HepG2 (cell line): ENCODE data around the gene SEC14L5. TPM values are rescaled to one million over a fixed set of nuclear protein-coding genes. Genes with fewer than 3 reads are reported as not detected.

ENCODE experiments used
- ARHGAP35 ChIP-seq: sonication (generic); formaldehyde crosslinking; IDR thresholded peaks from 2 replicates; pipeline ENCODE4 v1.9.0; 2022; ENCODE audit warnings: mild to moderate bottlenecking, inconsistent platforms, moderate library complexity, missing genetic modification reagents, borderline replicate concordance
- HMG20B ChIP-seq: conservative IDR thresholded peaks from 2 replicates; pipeline ENCODE4 v1.6.1; 2016; ENCODE audit warnings: missing genetic modification reagents, missing compliant biosample characterization
- MATR3 ChIP-seq: sonication (generic); formaldehyde crosslinking; IDR thresholded peaks from 2 replicates; pipeline ENCODE4 v1.4.0; 2020; ENCODE audit warnings: missing genetic modification reagents
- PAWR ChIP-seq: sonication (generic); formaldehyde crosslinking; IDR thresholded peaks from 2 replicates; pipeline ENCODE4 v1.4.0; 2020; ENCODE audit warnings: missing genetic modification reagents, mild to moderate bottlenecking, borderline replicate concordance
- SUZ12 ChIP-seq: fragments of 150-350 bp; IDR thresholded peaks from 2 replicates; pipeline ENCODE4 v1.6.1; 2014; ENCODE audit warnings: low read depth, low read length
- TEAD2 ChIP-seq: sonication (generic); formaldehyde crosslinking; IDR thresholded peaks from 2 replicates; pipeline ENCODE4 v1.9.0; 2021; ENCODE audit warnings: missing genetic modification reagents
- ZNF496 ChIP-seq: sonication (generic); formaldehyde crosslinking; IDR thresholded peaks from 2 replicates; pipeline ENCODE4 v1.8.1; 2023; ENCODE audit warnings: mild to moderate bottlenecking, moderate library complexity, missing genetic modification reagents; ENCODE audit not compliant: insufficient replicate concordance
- ZNF510 ChIP-seq: sonication (generic); formaldehyde crosslinking; IDR thresholded peaks from 2 replicates; pipeline ENCODE4 v1.4.0; 2020; ENCODE audit warnings: low read depth, mild to moderate bottlenecking, missing genetic modification reagents
- ZNF615 ChIP-seq: sonication (generic); formaldehyde crosslinking; IDR thresholded peaks from 2 replicates; pipeline ENCODE4 v1.5.0; 2020; ENCODE audit warnings: mild to moderate bottlenecking, missing genetic modification reagents, borderline replicate concordance
- polyA plus RNA-seq, 8 experiments: library from polyadenylated mRNA; depleted of rRNA in 3 of 8; stranded (reverse) in 7 of 8; unstranded in 1 of 8; fragments of >200 nt; fragmentation: Illumina TruSeq in 4 of 8; extraction: Trizol in 4 of 8; gene quantifications; 2 replicates each; pipeline versions ENCODE4 v1.2.1 to v1.2.3, GENCODE V29; 2011 to 2016; ENCODE audit warnings: low read depth in 4 of 8, missing spikeins in 1 of 8, mixed read lengths in 1 of 8; ENCODE audit not compliant: insufficient read depth in 1 of 8
- total RNA-seq, 5 experiments: library from RNA; depleted of rRNA; stranded (reverse); fragments of >200 nt; fragmentation: Illumina TruSeq; extraction: Trizol; gene quantifications; 2 replicates each; pipeline ENCODE4 v1.2.3, GENCODE V29; 2016; ENCODE audit warnings: low read depth in 1 of 5
- TF ChIP-seq, protein P1 (sequence below): sonication (generic); formaldehyde crosslinking; IDR thresholded peaks from 2 replicates; pipeline ENCODE4 v1.5.0; 2020; ENCODE audit warnings: mild to moderate bottlenecking, missing genetic modification reagents
- TF ChIP-seq, protein P2 (sequence below): sonication (generic); formaldehyde crosslinking; IDR thresholded peaks from 2 replicates; pipeline ENCODE4 v1.5.0; 2020; ENCODE audit warnings: missing genetic modification reagents, mild to moderate bottlenecking, borderline replicate concordance
- TF ChIP-seq, protein P3 (sequence below): sonication (generic); formaldehyde crosslinking; IDR thresholded peaks from 2 replicates; pipeline ENCODE4 v1.8.0; 2022; ENCODE audit warnings: missing genetic modification reagents, mild to moderate bottlenecking, moderate library complexity, borderline replicate concordance
- TF ChIP-seq, protein P4 (sequence below): sonication (generic); formaldehyde crosslinking; IDR thresholded peaks from 2 replicates; pipeline ENCODE4 v1.8.0; 2023; ENCODE audit warnings: mild to moderate bottlenecking, missing genetic modification reagents
- TF ChIP-seq, protein P5 (sequence below): sonication (generic); formaldehyde crosslinking; IDR thresholded peaks from 2 replicates; pipeline ENCODE4 v1.4.0; 2020; ENCODE audit warnings: missing genetic modification reagents
- TF ChIP-seq, protein P6 (sequence below): sonication (generic); formaldehyde crosslinking; IDR thresholded peaks from 2 replicates; pipeline ENCODE4 v1.5.0; 2020; ENCODE audit warnings: mild to moderate bottlenecking, missing genetic modification reagents

Gene SEC14L5
- total and polyA plus RNA-seq, 2 of the 13 experiments (the other 11 are each of a cell fraction or from before 2014, with no cell fraction given): 0.40 to 0.42 TPM

DNA sequence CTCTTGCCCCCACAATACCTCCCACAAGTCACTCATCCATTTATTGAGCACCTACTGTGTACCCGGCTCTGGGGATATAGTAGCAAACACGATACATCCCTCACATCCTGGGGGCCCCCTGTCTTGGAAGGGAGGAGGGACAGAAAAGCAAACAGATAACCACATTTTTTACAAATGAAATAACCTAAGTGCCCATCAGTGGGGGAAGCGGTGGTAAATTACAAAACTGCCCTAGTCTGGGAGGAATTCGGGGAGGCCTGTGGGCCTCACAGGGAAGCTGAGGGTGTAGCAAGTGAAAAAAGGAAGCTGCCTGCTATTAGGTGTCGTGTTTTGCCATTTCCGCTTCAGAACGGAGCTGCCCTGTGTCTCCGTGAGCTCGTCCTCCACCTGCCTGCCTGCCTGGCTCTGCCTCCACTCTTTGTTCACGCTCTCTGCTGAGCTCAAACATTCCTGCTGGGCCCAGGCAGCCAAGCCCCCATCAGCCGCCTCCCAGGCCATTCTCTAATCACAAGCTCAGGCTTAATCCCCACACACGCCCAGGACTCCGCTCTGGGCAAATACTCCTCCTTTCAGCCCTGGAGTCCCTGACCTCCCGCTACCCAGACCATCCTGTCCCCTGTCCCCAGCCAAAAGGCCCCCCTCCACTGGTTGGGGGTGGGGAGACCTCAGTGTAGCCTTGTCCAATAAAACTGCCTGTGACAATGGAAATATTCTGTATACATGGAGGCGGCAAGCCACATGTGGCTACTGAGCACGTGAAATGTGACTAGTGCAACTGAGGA is 10.2 kb upstream of the SEC14L5 start (continued):
- TF ChIP-seq ZNF496 (no peak), TEAD2 (CRISPR knock-in tag) (no peak), ZNF510 (no peak), SUZ12 (no peak), ZNF615 (CRISPR knock-in tag) (no peak), PAWR (CRISPR knock-in tag) (no peak), ARHGAP35 (CRISPR knock-in tag) (no peak), HMG20B (peak; percentile 27; the same call in 1 of the 2 replicates), MATR3 (CRISPR knock-in tag) (no peak)
- TF ChIP-seq, protein P1, sequence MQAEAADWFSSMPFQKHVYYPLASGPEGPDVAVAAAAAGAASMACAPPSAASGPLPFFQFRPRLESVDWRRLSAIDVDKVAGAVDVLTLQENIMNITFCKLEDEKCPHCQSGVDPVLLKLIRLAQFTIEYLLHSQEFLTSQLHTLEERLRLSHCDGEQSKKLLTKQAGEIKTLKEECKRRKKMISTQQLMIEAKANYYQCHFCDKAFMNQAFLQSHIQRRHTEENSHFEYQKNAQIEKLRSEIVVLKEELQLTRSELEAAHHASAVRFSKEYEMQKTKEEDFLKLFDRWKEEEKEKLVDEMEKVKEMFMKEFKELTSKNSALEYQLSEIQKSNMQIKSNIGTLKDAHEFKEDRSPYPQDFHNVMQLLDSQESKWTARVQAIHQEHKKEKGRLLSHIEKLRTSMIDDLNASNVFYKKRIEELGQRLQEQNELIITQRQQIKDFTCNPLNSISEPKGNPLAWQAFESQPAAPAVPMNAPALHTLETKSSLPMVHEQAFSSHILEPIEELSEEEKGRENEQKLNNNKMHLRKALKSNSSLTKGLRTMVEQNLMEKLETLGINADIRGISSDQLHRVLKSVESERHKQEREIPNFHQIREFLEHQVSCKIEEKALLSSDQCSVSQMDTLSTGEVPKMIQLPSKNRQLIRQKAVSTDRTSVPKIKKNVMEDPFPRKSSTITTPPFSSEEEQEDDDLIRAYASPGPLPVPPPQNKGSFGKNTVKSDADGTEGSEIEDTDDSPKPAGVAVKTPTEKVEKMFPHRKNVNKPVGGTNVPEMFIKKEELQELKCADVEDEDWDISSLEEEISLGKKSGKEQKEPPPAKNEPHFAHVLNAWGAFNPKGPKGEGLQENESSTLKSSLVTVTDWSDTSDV (CRISPR knock-in tag): 0 out of 2 replicates have a peak, but pooled peaks have one; percentile 40
- TF ChIP-seq, protein P2, sequence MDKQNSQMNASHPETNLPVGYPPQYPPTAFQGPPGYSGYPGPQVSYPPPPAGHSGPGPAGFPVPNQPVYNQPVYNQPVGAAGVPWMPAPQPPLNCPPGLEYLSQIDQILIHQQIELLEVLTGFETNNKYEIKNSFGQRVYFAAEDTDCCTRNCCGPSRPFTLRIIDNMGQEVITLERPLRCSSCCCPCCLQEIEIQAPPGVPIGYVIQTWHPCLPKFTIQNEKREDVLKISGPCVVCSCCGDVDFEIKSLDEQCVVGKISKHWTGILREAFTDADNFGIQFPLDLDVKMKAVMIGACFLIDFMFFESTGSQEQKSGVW (CRISPR knock-in tag): no peak
- TF ChIP-seq, protein P3, sequence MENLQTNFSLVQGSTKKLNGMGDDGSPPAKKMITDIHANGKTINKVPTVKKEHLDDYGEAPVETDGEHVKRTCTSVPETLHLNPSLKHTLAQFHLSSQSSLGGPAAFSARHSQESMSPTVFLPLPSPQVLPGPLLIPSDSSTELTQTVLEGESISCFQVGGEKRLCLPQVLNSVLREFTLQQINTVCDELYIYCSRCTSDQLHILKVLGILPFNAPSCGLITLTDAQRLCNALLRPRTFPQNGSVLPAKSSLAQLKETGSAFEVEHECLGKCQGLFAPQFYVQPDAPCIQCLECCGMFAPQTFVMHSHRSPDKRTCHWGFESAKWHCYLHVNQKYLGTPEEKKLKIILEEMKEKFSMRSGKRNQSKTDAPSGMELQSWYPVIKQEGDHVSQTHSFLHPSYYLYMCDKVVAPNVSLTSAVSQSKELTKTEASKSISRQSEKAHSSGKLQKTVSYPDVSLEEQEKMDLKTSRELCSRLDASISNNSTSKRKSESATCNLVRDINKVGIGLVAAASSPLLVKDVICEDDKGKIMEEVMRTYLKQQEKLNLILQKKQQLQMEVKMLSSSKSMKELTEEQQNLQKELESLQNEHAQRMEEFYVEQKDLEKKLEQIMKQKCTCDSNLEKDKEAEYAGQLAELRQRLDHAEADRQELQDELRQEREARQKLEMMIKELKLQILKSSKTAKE (CRISPR knock-in tag): 0 out of 2 replicates have a peak, but pooled peaks have one; percentile 27
- TF ChIP-seq, protein P4, sequence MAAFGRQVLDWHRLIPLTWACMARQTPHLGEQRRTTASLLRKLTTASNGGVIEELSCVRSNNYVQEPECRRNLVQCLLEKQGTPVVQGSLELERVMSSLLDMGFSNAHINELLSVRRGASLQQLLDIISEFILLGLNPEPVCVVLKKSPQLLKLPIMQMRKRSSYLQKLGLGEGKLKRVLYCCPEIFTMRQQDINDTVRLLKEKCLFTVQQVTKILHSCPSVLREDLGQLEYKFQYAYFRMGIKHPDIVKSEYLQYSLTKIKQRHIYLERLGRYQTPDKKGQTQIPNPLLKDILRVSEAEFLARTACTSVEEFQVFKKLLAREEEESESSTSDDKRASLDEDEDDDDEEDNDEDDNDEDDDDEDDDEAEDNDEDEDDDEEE (CRISPR knock-in tag): no peak
- TF ChIP-seq, protein P5, sequence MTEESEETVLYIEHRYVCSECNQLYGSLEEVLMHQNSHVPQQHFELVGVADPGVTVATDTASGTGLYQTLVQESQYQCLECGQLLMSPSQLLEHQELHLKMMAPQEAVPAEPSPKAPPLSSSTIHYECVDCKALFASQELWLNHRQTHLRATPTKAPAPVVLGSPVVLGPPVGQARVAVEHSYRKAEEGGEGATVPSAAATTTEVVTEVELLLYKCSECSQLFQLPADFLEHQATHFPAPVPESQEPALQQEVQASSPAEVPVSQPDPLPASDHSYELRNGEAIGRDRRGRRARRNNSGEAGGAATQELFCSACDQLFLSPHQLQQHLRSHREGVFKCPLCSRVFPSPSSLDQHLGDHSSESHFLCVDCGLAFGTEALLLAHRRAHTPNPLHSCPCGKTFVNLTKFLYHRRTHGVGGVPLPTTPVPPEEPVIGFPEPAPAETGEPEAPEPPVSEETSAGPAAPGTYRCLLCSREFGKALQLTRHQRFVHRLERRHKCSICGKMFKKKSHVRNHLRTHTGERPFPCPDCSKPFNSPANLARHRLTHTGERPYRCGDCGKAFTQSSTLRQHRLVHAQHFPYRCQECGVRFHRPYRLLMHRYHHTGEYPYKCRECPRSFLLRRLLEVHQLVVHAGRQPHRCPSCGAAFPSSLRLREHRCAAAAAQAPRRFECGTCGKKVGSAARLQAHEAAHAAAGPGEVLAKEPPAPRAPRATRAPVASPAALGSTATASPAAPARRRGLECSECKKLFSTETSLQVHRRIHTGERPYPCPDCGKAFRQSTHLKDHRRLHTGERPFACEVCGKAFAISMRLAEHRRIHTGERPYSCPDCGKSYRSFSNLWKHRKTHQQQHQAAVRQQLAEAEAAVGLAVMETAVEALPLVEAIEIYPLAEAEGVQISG: peak; percentile 62
- TF ChIP-seq, protein P6, sequence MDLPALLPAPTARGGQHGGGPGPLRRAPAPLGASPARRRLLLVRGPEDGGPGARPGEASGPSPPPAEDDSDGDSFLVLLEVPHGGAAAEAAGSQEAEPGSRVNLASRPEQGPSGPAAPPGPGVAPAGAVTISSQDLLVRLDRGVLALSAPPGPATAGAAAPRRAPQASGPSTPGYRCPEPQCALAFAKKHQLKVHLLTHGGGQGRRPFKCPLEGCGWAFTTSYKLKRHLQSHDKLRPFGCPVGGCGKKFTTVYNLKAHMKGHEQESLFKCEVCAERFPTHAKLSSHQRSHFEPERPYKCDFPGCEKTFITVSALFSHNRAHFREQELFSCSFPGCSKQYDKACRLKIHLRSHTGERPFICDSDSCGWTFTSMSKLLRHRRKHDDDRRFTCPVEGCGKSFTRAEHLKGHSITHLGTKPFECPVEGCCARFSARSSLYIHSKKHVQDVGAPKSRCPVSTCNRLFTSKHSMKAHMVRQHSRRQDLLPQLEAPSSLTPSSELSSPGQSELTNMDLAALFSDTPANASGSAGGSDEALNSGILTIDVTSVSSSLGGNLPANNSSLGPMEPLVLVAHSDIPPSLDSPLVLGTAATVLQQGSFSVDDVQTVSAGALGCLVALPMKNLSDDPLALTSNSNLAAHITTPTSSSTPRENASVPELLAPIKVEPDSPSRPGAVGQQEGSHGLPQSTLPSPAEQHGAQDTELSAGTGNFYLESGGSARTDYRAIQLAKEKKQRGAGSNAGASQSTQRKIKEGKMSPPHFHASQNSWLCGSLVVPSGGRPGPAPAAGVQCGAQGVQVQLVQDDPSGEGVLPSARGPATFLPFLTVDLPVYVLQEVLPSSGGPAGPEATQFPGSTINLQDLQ (CRISPR knock-in tag): no peak
